Brain microvascular endothelial cell (primary cell): Measurements from ENCODE around the gene NDUFA8.

ENCODE experiments used
- DNase-seq: peaks from one replicate; pipeline ENCODE4 v3.0.0-alpha.2; 2020
- H3K27ac ChIP-seq: fragments of 250-450 bp; sonication (Bioruptor Pico); 2 replicates; pipeline ENCODE4 v1.5.1; 2020; ENCODE audit warnings: mild to moderate bottlenecking, moderate library complexity
- H3K27me3 ChIP-seq: fragments of 250-450 bp; sonication (Bioruptor Pico); replicated peaks from 2 replicates; pipeline ENCODE4 v1.5.1; 2020; ENCODE audit warnings: mild to moderate bottlenecking
- H3K36me3 ChIP-seq: fragments of 250-450 bp; sonication (Bioruptor Pico); replicated peaks from 2 replicates; pipeline ENCODE4 v1.5.1; 2020; ENCODE audit warnings: mild to moderate bottlenecking
- H3K4me3 ChIP-seq: 2 replicates; pipeline ENCODE4 v1.5.1; 2011; ENCODE audit warnings: low read depth, mild to moderate bottlenecking, control low read depth, low read length, moderate library complexity
- in situ Hi-C: cut with HindIII; loops from 2 replicates; pipeline ENCODE4 v1.10.0; 2017; ENCODE audit warnings: low sequenced_read_pairs, low pct_ligation_motif_present
- TF ChIP-seq, protein P1 (sequence below): IDR thresholded peaks from 2 replicates; pipeline ENCODE4 v1.5.1; 2011; ENCODE audit warnings: low read depth, mild to moderate bottlenecking, moderate library complexity, low read length, control low read depth, inconsistent platforms; ENCODE audit errors: missing control alignments

Gene NDUFA8

DNA sequence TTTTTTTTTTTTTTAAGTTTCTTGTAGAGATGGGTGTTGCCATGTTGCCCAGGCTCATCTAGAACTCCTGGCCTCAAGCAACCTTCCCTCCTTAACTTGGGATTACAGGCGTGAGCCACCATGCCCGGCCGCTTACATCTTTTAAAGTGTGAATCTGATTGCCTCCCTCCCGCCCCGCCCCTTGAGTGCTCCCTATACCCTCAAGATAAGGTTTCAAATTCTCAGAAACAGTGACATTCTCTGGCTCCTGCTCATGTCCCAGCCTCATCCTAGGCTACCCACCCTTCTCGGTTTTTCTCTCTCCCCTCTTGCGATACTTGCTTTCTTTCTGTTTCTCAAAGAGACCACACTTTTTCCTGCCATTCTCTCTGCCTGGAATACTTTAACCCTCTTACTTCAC lies 12.6 kb upstream of the NDUFA8 start:
- in situ Hi-C loops = no loop called here
- no peaks in the 10 kb centered on the region for H3K36me3 ChIP-seq
- no peak overlapping the region for H3K4me3 ChIP-seq
- DNase-seq = no peak
- H3K27ac ChIP-seq = no peak overlapping the region
- TF ChIP-seq, protein P1, sequence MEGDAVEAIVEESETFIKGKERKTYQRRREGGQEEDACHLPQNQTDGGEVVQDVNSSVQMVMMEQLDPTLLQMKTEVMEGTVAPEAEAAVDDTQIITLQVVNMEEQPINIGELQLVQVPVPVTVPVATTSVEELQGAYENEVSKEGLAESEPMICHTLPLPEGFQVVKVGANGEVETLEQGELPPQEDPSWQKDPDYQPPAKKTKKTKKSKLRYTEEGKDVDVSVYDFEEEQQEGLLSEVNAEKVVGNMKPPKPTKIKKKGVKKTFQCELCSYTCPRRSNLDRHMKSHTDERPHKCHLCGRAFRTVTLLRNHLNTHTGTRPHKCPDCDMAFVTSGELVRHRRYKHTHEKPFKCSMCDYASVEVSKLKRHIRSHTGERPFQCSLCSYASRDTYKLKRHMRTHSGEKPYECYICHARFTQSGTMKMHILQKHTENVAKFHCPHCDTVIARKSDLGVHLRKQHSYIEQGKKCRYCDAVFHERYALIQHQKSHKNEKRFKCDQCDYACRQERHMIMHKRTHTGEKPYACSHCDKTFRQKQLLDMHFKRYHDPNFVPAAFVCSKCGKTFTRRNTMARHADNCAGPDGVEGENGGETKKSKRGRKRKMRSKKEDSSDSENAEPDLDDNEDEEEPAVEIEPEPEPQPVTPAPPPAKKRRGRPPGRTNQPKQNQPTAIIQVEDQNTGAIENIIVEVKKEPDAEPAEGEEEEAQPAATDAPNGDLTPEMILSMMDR = no peak
- peaks cover 5% of the 10 kb centered on the region for H3K27me3 ChIP-seq

DNA sequence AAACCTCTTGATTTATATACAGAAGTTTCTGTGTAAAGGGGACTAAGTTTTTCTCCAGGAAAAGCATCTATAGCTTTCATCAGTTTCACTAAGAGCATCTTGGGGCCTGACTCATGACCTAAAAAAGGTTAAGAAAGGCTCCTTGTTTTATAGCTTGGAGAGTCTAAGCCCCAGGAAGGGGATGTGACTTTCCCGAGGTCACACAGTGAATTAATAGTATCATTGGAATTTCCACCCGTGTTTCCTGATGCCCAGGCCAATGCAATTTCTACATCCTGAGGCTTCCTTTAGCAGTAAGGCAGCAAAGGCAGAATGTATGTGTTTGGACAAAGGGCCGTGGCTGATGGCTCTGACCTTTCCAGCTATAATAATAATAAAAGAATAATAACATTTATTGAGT lies 8.8 kb upstream of the NDUFA8 start:
- TF ChIP-seq, protein P1 = no peak
- no peak overlapping the region for H3K27ac ChIP-seq
- H3K4me3 ChIP-seq = no peak overlapping the region
- in situ Hi-C loops = no loop called here
- H3K36me3 ChIP-seq = no peaks in the 10 kb centered on the region
- DNase-seq = no peak
- peaks cover 7% of the 10 kb centered on the region for H3K27me3 ChIP-seq

DNA sequence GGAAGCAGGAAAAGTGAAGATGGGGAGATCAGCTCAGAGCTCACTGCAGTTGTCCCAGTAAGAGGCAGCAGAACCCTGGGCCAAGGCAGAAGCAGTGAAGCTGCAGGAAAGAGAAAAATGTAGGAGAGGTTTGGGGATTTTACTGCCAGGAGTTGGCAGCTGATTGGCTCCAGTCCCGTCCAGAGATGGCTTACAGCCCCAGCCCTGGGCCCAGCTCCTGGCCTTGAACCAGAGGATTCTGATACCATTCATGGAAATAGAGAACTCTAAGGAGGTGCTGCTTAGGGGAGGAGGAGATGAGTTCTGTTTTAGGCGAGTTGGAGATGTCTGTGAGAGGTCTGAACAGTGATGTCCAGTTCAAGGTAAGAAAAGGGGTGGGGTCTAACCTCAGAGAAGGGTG lies 4.7 kb upstream of the NDUFA8 start:
- no peak overlapping the region for H3K27ac ChIP-seq
- no peaks in the 10 kb centered on the region for H3K36me3 ChIP-seq
- in situ Hi-C loops = no loop called here
- TF ChIP-seq, protein P1 = no peak
- DNase-seq = no peak
- peaks cover 2% of the 10 kb centered on the region for H3K27me3 ChIP-seq
- no peak overlapping the region for H3K4me3 ChIP-seq

DNA sequence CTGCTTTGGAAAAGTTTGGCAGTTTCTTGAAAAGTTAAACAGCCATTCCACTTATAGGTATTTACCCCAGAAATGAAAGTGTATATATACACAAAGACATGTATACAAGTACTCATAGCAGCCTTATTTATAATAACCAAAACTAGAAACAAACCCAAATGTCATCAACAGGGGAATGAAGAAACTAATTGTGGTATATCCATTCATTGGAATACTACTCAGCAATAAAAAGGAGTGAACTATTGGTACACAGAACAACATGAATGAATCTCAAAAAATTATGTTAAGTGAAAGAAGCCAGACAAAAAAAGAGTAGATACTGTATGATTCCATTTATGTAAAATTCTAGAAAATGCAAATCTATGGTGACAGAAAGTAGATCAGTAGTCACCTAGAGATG lies 2.8 kb upstream of the NDUFA8 start:
- TF ChIP-seq, protein P1 = no peak
- Histone ChIP-seq H3K27me3 (peaks cover 2% of the 10 kb centered on the region), H3K4me3 (no peak overlapping the region), H3K27ac (no peak overlapping the region), H3K36me3 (no peaks in the 10 kb centered on the region)
- DNase-seq = no peak
- in situ Hi-C loops = no loop called here

DNA sequence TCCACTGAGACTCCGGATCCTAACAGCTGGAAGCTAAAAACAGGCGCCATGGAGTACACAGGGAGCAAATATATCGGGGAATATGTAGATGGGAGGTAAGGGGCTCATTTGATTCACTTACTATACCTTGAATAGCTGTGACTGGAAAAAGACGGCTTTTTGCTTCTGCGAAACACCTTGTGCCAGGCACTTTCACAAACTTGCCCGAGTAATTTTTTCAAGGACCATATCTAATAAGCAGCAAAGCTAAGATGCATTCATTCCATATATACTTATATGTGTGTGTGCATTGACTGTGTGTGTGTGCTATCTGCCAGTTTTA lies 307 bp upstream of the NDUFA8 start:
- peak overlapping the region; percentile 93 for H3K4me3 ChIP-seq
- no peaks in the 10 kb centered on the region for H3K36me3 ChIP-seq
- peaks cover 2% of the 10 kb centered on the region for H3K27me3 ChIP-seq
- in situ Hi-C loops = no loop called here
- TF ChIP-seq, protein P1 = no peak
- no peak overlapping the region for H3K27ac ChIP-seq
- no peak for DNase-seq

DNA sequence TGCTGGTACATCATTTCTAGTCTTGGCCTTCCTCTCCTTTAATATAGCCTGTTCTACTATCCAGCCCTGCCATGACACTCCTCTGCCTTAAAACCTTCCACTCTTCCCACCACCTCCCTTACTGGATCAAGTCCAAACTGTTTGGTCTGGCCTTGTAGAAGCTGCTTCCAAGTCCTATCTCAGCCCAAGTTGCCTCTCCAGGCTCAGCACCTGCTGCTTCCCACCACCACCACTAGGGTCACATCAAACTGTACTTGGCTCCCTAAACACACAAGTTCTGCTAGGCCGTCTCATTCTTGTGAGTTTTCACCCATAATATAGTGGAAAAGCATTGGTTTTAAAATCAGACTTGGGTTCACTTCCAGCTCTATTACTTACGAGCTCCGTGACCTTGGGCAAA lies 1.4 kb downstream of the NDUFA8 start:
- DNase-seq = peak; percentile 58
- TF ChIP-seq, protein P1 = peak; percentile 79
- Histone ChIP-seq H3K27me3 (no peaks in the 10 kb centered on the region), H3K36me3 (no peaks in the 10 kb centered on the region), H3K27ac (no peak overlapping the region), H3K4me3 (no peak overlapping the region)
- in situ Hi-C loops = no loop called here
